HG03378 (cell line): ENCODE data around the gene AMPD3.
A peak's percentile ranks its signal among the peaks of the same experiment; 100 is the strongest.

Experiments
- ATAC-seq: cut with Tn5 transposase; IDR thresholded peaks from one replicate; pipeline ENCODE4 v1.9.1; 2021; ENCODE audit warnings: mild to moderate bottlenecking, moderate library complexity; ENCODE audit not compliant: unreplicated experiment

AMPD3 gene

DNA sequence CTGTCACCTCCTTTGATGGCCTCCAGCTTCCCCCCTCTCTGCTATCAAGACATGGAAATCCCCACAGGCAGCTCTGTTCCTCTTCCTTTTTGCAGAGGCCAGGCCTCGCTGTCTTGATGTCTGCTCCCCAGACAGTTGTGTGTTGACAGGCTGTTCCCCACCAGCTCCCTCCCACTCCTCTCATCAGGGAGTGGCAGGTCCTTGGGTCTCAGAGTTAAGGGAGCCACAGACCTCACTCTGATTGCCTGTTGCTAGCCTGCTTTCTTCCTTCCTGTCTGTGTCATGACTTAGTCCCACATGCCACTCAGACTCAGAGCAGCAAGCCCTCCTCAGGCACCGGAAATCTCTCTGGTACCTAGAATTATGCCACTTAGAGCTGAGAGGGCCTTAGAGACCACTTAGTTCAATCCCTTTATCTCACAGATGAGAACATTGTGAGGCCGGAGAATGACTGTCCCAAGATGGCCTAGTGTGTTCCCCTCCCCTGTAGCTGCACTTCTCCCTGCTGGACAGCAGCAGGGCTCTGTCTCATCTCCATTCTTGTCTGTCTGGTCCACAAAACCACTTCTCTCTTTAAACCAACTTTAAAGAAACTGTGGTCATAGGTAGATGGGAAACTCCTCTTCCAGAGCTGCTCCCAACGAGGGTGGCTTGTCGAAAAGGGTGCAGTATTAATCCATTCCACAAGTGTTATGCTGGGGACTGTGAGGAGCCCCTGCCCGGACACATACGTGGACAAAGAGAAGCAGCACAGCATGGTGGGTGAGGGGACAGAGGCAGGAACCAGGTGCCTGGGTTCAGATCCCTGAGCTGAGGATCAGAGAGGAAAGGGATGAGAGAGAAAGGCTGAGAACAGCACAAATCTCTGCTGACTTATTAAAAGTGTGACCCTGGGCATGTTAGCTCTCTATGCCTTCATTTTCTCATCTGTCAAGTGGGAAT, 4.2 kb downstream of the AMPD3 start:
- peak; percentile 58 for ATAC-seq

DNA sequence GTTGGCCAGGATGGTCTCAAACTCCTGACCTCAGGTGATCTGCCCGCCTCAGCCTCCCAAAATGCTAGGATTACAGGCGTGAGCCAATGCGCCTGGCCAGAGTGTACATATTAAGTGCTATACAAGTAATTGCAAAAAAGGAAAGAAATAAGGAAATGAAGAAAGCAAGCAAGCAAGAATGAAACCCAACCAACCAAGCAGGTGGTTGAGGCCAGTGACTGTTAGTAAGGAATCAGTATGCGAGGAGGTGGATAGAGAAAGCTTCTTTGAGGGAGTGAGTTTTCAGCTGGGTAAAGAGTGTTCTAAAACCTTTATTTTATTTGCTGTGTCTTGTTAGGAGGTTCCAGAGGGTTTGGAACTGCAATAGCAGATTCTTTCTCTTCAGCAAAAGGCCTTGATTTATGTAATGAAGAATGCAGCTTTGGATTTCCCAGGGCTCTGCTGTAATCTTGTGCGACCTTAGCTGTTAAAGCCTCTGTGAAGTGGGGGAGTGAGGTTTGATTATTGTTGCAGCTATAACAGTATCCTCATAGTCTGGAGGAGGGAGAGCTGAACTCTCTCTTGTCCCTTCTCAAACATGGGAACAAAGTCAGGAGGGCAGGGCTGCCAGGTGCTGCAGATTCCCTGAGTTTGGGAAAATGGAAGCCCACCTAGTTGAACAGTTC, 5.7 kb downstream of the AMPD3 start:
- no peak for ATAC-seq

DNA sequence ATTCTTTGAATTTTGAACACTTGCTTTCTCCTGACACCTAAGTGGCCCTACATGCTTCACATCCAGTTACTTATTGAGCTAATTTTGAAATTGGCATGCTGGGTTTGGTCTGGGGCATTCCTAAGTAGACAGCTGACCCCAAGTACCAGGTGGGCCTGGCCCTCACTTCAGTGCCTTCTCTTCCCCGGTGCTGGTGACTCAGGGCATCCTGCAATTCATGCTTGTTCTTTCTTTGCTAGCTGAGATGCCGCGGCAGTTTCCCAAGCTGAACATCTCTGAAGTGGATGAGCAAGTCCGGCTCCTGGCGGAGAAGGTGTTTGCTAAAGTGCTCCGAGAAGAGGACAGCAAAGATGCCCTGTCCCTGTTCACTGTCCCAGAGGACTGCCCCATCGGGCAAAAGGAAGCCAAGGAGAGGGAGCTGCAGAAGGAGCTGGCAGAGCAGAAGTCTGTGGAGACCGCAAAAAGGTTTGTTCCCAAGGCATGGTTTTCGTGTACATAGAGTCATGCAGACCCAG, 6.3 kb downstream of the AMPD3 start:
- no peak for ATAC-seq

DNA sequence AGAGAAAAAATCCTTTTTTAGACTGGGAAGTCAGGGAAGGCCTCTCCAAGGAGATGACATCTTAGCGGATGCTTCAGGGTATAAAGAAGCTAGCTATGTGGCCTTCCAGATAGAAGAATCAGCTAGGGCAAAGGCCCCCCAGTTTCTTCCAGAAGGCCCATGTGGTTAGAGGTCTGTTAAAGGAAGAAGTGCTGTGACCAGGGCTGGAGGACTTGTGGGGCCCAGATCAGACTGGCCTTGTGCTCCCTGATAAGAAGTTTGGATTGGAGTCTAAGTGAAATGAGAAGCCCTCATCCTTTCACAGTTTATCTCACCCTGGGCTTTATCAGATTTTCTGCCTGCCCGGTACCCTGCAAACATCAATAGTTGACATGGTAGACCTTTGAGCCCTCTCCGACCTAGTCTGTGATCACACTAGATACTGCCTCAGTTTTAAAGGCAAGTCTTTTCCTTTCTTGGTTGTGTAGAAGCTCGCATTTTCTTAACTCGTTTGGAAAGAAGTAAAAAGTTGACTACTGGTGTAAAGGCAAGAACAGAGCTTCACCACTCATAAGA, 7.8 kb downstream of the AMPD3 start:
- no peak for ATAC-seq

DNA sequence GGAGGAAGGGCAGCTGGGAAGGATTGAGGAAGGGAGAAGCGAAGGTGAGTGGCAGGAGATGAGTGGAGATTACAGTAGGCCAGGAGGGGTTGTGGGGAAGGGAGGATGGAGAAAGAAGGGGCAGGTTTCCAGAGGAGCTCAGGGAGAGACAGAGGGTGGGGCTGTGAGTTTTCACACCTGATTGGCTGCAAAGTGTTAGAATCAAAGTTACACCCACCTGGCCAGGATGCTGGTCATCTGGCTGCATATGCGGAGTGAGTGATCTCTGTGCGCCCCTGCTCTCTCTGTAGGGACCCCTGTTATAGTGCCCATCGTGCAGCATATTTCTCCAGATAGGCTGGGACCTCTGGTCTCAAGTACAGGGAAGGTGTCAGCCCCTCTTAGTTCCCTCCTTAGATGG, 18.3 kb downstream of the AMPD3 start:
- no peak for ATAC-seq

DNA sequence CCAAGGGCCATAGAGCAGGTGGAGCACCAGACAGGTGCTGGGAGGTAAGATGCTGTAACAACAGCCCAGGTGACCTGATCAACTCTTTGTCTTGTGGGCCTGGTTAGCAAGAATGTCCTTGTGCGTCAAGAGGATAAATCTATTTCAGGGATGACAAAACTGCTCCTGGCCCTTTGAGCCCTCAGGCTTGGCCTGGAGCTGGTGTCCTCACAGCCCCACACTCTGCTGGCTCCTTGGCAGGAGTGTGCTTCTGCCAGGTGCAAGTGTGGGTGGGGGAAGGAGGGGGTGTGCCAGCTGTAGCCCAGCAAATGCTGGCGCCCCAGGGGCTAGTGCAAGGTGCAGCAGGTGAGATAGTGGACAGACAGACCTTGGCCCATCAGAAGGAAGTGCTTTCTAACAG, 19.5 kb downstream of the AMPD3 start:
- ATAC-seq: no peak

DNA sequence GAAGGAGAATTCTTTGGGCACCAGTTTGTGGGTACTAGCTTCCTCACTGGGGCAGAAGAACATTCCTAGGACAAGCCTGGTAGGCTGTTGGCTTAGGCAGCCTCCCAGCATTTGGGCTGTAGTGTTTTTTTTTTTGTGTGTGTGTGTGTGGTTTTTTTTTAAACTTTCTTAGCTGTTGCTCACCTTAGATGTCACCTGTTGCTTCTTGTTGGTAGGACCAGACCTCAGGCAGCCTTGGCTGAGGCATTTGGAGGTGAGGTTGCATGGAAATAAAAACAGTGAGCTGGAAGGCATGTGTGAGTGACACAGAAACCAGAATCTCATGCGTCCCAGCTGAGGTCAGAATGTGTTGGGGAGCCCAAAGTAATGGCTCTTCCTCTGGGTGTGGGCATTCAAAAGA, 21.3 kb downstream of the AMPD3 start:
- no peak for ATAC-seq

DNA sequence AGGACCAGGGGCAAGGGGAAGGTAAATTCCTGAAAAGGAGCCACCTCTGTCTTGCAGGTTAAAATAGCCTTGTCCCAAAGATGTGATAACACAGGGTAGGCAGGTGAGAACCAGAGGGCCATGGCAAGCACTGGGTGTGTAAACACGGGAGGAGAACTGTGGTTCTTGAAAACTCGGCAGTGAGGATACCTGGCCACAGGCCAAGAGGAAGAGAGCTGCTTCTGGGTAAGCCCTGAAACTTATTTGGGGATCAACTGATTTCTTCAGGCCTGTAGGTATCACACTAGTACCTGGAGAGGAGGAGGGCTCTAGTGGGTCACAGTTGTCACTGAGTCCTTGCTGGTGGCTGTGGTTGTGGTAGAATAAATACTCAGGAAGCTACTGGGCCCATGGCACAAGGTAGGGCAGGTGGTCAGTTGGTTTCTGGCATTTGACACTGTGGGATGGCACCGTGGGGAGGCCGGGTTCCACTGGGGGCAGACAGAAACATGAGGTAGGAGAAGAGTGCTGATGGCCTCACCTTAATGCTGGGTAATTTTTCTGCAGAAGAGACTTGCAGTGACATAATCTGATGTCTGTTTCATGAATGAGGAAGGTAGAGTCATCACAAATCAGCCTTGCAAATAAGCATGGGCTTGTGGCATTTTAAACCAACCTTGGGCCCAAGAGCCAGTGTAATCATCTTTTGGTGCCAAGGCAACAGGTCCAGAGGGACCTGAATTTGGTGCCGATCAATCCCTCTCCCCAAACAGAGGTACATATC, 22.0 kb downstream of the AMPD3 start:
- ATAC-seq: no peak

DNA sequence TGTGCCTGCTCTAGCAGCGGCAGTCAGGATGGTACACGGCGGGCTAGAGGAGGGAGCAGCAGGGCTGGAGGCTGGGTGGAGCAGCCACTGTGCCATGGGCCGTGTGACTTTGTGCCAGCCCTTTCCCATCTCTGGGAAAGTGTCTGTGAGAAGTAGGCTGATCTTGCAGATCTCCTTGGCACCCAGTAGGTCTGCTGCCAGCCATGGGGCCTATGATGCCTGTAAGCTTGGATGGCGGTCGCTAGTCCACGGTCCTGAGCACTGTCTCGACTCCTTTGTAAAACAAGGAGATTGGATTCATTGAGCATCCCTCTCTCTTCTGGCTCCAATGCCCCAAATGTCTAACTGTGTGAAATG, 22.6 kb downstream of the AMPD3 start:
- ATAC-seq: no peak

DNA sequence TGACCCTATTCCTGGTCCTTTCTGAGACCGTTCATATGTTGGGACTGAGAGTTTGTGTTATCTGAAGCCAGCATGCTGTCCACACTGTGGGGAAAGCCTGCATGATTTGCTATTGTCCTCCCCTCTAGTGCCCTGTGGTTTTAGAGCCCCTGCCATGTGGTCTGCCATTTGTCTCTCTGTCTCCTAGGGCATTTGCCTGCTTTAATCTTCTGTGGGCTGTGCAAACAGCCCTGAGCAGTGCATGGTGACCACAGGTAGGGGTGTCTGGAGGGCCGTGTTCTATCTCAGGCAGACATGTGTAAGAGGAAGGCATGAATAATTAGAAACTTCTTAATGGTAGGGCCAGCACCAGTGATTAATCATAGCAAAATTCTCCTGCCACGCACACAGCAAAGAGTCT, 23.0 kb downstream of the AMPD3 start:
- no peak for ATAC-seq

DNA sequence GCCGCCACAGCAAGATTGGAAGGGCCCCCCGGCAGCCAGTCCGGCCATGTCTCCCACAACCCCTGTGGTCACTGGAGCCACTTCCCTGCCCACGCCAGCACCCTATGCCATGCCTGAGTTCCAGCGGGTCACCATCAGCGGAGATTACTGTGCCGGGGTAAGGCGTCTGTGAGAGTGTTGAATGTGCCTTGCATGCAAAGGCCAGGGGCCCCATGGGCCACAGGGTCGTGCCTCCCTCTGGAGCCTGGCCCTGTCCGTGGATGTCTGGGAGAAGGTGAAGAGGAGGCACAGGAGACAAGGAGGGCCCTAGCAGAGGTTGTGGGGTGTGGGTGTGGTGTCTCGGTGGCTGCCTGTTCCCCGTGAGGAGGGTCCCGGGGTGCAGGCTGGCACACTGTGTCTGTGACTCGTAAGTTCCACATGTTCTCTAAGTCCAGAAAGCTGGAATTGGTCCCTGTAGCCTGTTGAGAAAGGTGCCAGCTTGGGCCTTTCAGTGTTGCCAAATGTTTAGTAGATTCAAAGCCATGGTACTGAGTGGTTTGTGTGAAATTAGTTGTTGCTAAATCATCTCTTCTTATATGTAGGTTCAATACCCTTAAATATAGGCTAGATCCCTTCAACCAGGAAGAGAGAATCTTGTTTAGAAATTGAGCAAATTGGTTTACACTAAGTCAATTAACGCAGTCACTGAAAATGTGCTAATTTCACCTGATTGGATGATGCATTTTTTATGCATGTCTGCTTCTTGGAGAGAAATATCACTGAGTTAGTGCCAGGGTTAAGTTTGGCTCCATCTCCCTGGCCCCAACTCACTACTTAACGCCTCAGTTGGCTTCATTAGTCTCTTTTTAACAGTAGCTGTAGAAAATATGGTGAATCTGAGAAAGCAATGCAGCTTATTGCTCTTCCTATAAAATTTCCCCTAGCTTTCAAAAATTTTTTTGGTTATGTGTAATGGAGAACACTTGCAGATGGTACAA, 23.8 kb downstream of the AMPD3 start:
- ATAC-seq: no peak

DNA sequence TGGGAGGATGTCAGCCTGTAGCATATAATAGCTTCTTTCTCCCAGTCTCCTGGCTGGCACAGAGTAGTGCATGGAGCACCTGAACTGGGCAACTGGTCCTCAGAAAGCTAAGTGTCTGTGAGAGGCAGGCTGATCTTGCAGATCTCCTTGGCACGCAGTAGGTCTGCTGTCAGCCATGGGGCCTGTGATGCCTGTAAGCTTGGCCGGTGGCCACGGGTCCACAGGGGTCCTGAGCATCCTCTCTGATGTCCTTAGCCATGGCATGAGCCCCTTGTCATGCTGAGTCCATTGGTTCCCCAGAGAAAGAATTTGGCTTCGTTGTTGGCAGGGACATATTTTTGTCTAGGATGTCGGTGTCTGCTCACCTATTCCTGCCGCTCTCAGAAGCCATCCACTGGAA, 25.0 kb downstream of the AMPD3 start:
- no peak for ATAC-seq

DNA sequence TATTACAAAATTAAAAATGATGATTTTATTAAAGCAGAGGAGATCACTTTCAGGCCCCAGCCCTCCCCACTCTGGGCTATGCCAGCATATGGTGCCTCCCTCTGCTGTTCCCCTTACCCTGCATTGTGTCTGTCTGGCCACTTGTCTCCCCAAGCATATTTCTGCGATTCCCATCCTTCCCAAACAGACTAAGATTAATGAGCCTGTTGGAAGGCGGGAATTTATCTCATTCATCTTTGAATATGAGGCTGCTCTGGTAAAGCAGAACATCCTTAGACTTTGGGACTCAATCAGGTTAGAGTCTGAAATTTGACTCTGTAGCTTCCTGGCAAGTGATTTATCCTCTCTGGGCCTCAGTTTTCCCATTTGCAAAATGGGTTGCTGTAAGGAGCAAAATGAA, 25.7 kb downstream of the AMPD3 start:
- no peak for ATAC-seq

DNA sequence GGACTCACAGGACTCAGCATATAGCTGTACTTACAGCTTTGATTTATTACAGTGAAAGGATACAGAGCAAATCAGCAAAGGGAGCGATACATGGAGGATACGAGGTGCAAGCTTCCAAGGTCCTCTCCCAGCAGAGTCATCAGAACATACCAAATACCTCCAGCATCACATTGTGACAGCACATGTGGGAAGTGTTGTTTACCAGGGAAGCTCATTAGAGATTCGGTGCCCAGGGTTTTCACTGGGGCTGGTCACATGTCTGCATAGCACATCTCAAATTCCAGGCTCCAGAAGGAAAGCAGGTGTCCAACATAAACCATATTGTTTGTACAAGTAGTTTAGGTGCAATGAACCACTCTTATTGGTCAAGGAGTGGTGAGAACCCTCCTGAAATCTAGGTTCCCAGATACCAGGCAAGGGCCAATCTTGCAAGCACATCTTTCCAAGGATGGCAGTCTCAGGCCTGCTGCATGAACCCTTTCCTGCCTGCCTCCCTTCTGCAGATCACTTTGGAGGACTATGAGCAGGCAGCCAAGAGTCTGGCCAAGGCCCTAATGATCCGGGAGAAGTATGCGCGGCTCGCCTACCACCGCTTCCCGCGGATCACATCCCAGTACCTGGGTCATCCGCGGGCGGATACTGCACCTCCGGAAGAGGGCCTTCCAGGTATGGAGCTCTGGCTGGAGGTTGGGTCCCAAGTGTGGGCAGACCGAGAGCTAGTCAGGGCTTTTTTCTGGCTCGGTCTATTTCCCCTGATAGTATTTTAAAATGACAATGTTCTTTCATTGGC, 26.7 kb downstream of the AMPD3 start:
- no peak for ATAC-seq

DNA sequence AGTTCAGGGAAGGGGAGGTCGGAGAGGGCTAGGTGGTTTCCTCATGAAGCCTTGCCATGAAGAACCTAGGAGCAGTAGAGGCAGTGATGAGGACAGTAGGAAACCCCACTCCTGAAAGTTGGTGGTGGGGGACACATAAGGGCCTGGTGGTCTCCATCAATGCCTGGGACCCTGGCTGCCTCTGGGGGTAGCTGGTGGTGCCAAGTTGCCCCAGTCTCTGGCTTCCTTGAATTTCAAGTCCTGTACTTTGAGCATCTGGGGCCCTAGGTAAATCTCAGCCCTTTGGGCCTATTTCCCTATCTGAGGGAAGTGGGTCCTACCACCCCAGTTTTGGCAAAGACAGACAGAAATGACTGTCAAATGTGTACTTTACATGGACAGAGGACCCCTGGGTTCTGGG, 28.1 kb downstream of the AMPD3 start:
- ATAC-seq: no peak

DNA sequence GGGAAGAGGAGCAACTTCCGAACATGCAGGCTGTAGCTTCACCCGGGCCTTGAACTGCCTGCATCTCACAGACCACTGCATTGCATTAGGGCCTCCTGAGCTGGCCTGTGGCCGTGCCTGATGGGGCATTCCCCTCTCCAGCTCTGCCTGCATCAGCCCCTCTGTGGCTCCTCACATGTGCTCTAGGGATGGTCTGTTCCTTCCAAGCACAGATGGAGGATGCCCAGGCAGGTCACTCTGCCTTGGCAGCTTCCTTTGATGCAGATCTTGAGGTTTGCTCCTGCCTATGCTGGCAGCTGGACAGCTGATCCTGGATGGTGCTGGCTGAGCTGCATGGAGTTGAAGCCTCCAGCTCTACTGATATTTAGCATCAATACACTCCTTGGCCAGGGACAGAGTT, 28.5 kb downstream of the AMPD3 start:
- no peak for ATAC-seq

DNA sequence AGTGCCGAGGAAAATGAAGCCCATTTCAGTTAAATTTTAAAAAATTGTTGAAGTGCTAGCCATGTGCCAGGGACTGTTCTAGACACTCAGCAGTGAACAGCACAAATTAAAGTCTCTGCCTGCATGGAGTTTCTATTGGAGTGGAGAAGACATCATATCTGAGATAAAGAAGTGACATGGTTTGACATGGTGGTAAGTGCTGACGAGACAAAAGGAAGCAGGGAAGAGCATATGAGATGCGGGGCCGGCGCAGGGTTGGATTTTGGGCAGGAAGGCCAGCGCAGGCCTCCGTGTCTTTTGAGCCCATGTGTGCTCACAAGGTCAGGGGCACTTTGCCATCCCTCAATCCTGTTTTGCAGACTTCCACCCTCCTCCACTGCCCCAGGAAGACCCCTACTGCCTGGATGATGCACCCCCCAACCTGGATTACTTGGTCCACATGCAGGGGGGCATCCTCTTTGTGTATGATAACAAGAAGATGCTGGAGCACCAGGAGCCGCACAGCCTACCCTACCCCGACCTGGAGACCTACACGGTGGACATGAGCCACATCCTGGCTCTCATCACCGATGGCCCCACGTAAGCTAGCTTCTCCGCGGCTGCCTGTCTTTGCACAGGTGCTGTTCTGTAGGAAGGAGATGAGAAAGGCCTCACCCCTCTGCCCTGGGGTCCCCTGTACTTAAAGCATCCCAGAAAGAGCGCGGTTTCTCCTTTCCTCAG, 29.6 kb downstream of the AMPD3 start:
- no peak for ATAC-seq

DNA sequence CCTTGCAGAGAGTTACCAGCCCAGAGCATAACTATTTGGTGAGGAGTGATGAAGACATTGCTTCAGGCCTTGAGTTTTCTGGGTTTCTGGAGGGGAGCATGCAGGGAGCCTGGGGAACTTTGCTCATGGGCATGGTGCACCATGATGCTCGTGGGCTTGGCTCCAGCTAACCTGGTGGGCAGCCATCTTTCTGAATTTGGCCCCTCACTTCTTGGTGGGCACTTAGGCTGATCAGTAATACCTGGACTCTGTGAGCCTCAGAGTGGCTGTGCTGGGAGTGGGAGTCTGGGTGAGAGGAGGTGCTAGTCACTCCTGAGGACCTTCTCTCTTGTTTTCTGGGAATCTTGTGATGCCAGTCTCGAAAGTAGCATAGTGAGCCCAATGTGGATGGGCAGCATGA, 30.6 kb downstream of the AMPD3 start:
- ATAC-seq: no peak
